GM12875 (cell line): ENCODE measurements around the gene TFF3.
A peak's percentile ranks its signal among the peaks of the same experiment; 100 is the strongest.

Experiments used
- H3K4me3 ChIP-seq: one replicate; pipeline ENCODE4 v1.5.1; 2011; ENCODE audit warnings: low read depth, low read length, control low read depth
- TF ChIP-seq, protein P1 (sequence below): IDR thresholded peaks from 2 replicates; pipeline ENCODE4 v1.5.1; 2011; ENCODE audit warnings: low read depth, mild to moderate bottlenecking, control low read depth, inconsistent platforms, low read length, moderate library complexity, borderline replicate concordance; ENCODE audit not compliant: insufficient read depth

The TFF3 gene

DNA sequence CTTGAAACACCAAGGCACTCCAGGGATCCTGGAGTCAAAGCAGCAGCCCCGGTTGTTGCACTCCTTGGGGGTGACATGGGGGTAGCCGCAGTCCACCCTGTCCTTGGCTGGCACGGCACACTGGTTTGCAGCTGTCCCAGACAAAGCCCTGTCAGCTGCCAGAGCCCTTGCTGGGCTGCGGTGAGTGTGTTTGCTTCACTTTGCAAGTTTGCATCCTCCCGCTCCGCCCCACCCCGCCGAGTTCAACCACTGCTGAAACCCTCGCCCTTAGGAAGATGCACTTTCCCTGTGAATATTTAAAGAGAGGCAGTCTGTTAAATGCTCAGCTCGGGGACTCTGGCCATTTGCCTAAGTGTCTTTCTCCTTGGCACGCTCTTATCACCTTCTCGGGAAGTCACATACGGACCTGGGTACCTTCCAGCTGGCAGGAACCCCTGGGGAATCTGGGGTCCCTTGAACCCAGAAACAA, 1.7 kb downstream of the TFF3 start:
- H3K4me3 ChIP-seq: no peak overlapping the region
- TF ChIP-seq, protein P1, sequence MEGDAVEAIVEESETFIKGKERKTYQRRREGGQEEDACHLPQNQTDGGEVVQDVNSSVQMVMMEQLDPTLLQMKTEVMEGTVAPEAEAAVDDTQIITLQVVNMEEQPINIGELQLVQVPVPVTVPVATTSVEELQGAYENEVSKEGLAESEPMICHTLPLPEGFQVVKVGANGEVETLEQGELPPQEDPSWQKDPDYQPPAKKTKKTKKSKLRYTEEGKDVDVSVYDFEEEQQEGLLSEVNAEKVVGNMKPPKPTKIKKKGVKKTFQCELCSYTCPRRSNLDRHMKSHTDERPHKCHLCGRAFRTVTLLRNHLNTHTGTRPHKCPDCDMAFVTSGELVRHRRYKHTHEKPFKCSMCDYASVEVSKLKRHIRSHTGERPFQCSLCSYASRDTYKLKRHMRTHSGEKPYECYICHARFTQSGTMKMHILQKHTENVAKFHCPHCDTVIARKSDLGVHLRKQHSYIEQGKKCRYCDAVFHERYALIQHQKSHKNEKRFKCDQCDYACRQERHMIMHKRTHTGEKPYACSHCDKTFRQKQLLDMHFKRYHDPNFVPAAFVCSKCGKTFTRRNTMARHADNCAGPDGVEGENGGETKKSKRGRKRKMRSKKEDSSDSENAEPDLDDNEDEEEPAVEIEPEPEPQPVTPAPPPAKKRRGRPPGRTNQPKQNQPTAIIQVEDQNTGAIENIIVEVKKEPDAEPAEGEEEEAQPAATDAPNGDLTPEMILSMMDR: no peak

DNA sequence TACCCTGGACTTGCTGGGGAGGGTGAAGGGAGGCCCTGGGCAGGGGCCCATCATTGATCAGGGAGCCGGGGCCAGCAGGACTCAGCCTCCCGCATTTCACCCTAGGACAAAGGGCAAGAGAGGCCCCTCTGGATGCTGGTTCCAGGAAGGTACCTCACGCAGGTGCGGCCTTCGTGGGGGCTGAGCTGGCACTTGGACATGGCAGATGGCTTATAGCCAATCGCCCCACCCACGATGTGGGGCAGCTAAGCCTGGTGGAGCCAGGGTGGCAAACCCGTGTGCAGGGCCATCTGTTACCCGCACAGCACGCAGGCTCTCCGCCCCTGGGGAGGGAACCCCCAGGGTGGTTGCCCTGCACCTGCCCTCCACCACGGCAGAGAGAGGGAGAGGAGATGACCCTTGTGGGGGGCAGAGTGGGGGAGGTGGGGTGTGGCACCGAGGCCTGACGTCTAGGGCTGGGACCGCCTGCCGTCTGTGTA, 2.5 kb downstream of the TFF3 start:
- TF ChIP-seq, protein P1: no peak

GRCh38 chr21:42311816-42312625, 3.2 kb downstream of the TFF3 start:
- TF ChIP-seq, protein P1: no peak
- H3K4me3 ChIP-seq: no peak overlapping the region

More for the DNA sequence above, 2.5 kb downstream of the TFF3 start:
- H3K4me3 ChIP-seq: no peak overlapping the region

DNA sequence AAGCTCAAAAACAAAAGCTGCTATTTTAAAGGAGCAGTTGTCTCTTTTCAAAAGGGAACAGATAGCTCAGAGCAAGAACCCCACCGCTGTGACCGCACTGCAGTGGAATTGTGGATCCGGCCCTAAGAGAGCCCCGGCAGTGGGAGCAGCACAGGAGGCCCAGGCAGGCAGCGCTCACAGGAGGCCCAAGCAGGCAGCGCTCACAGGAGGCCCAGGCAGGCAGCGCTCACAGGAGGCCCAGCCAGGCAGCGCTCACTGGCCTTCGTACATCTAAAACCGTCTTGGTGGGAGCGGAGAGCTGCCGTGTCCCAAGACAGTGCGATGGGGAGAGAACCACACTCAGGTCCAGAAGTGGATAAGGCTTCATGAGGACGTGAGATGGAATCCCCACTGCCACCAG, 4.0 kb downstream of the TFF3 start:
- TF ChIP-seq, protein P1: no peak
- no peak overlapping the region for H3K4me3 ChIP-seq

DNA sequence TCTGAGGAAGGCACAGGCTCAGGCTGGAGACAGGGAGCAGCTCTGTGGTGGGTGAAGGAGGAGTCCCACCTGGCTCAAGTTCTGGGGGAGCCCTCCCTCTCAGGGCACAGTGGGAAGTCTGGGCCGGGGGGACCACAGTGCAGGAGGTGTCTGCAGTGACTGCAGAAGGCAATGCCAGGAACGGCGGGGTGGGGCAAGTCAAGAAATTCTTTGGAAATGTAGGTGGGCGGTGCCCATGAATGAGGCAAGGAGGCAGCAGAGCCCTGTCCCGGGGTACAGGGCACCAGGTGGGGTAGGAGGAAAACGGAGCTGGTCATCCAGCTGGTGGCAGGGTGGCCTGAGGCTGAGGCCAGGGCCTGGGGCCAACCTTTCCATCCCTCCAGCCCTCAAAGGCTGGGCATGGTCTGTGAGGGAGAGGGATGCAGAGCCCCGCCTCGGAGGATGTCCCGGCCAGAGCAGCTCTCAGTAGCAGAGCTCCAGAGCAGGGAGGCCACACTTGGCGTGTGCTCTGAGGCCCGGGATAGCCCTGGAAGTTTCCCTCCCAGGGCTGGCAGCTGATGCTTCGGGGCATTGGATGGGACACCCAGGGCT, 4.7 kb downstream of the TFF3 start:
- no peak overlapping the region for H3K4me3 ChIP-seq
- TF ChIP-seq, protein P1: no peak

- TF ChIP-seq, protein P1: peak; percentile 90
- no peak overlapping the region for H3K4me3 ChIP-seq
Observed at GRCh38 chr21:42309753-42310213, 5.4 kb downstream of the TFF3 start.
